ENCODE data around the gene CNKSR2.
"Not testable (repeated sequence)": the region's sequence is repeated elsewhere in the genome, so short reads cannot be mapped to it uniquely, and the experiment has no call there.

DNA sequence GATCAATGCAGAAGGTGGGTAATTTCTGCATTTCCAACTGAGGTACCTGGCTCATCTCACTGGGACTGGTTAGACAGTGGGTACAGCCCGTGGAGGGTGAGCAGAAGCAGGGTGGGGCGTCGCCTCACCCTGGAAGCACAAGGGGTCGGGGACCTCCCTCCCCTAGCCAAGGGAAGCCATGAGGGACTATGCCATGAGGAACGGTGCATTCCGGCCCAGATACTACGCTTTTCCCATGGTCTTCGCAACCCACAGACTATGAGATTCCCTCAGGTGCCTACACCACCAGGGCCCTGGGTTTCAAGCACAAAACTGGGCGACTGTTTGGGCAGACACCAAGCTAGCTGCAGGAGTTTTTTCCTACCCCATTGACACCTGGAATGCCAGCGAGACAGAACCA lies 170.4 kb downstream of the CNKSR2 start:
- TF ChIP-seq GABPA (IDR thresholded peaks at IDR 0.05 in 1 of 2, conservative IDR thresholded peaks at IDR 0.05 in 1 of 2); JUND (IDR thresholded peaks at IDR 0.05); TAF1 (conservative IDR thresholded peaks at IDR 0.05); FOXA1 (IDR thresholded peaks at IDR 0.05); REST (IDR thresholded peaks at IDR 0.05); SP1 (IDR thresholded peaks at IDR 0.05): not testable (repeated sequence)
- TF ChIP-seq, protein P1, sequence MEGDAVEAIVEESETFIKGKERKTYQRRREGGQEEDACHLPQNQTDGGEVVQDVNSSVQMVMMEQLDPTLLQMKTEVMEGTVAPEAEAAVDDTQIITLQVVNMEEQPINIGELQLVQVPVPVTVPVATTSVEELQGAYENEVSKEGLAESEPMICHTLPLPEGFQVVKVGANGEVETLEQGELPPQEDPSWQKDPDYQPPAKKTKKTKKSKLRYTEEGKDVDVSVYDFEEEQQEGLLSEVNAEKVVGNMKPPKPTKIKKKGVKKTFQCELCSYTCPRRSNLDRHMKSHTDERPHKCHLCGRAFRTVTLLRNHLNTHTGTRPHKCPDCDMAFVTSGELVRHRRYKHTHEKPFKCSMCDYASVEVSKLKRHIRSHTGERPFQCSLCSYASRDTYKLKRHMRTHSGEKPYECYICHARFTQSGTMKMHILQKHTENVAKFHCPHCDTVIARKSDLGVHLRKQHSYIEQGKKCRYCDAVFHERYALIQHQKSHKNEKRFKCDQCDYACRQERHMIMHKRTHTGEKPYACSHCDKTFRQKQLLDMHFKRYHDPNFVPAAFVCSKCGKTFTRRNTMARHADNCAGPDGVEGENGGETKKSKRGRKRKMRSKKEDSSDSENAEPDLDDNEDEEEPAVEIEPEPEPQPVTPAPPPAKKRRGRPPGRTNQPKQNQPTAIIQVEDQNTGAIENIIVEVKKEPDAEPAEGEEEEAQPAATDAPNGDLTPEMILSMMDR (IDR thresholded peaks at IDR 0.05; ENCODE audit: low read depth, low read length, missing input control) = not testable (repeated sequence)
- TF ChIP-seq, protein P2, sequence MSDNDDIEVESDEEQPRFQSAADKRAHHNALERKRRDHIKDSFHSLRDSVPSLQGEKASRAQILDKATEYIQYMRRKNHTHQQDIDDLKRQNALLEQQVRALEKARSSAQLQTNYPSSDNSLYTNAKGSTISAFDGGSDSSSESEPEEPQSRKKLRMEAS (IDR thresholded peaks at IDR 0.05) = not testable (repeated sequence)
